HUES48 (cell line): ENCODE measurements around the gene DPT.

ENCODE experiments used
- H3K27ac ChIP-seq: one replicate; pipeline ENCODE4 v1.7.0; 2013; ENCODE audit warnings: low read depth, low read length, inconsistent platforms
- H3K27me3 ChIP-seq: 2 replicates; pipeline ENCODE4 v1.6.1; 2013; ENCODE audit warnings: mild to moderate bottlenecking, low read length; ENCODE audit not compliant: control insufficient read depth, insufficient read depth
- H3K36me3 ChIP-seq: 2 replicates; pipeline ENCODE4 v1.6.1; 2013; ENCODE audit warnings: low read length; ENCODE audit not compliant: control insufficient read depth, insufficient read depth
- H3K4me1 ChIP-seq: 2 replicates; pipeline ENCODE4 v1.6.1; 2013; ENCODE audit warnings: mild to moderate bottlenecking, low read length; ENCODE audit not compliant: control insufficient read depth, insufficient read depth
- H3K4me3 ChIP-seq: 2 replicates; pipeline ENCODE4 v1.5.1; 2013; ENCODE audit warnings: mild to moderate bottlenecking, low read depth, low read length
- H3K9ac ChIP-seq: 2 replicates; pipeline ENCODE4 v1.6.1; 2013; ENCODE audit warnings: mild to moderate bottlenecking, low read depth, low read length, moderate library complexity
- H3K9me3 ChIP-seq: 2 replicates; pipeline ENCODE4 v1.6.1; 2013; ENCODE audit warnings: low read length; ENCODE audit not compliant: control insufficient read depth, insufficient read depth

Gene DPT

GRCh38 chr1:168645721-168646120, 83.3 kb downstream of the DPT start:
- no peak overlapping the region for H3K9ac ChIP-seq
- no peaks in the 10 kb centered on the region for H3K9me3 ChIP-seq

More at GRCh38 chr1:168645721-168646120, 83.3 kb downstream of the DPT start:
- H3K4me3 ChIP-seq, result no peak overlapping the region
- H3K27me3 ChIP-seq, result no peaks in the 10 kb centered on the region
- no peak overlapping the region for H3K27ac ChIP-seq
- H3K4me1 ChIP-seq, result no peaks in the 10 kb centered on the region
- H3K36me3 ChIP-seq, result no peaks in the 10 kb centered on the region
